Coronary artery (tissue), 2 donors: Measurements from ENCODE around the gene SLC22A23.

Experiments
- DNase-seq: peaks from one replicate; pipeline ENCODE4 v3.0.0-alpha.2; 2017; ENCODE audit warnings: low spot score
- H3K27ac ChIP-seq, 2 donors: fragments of 200-600 bp; sonication (generic); one replicate each; pipeline ENCODE4 v1.5.1; 2016 to 2019
- H3K4me3 ChIP-seq: fragments of 200-600 bp; sonication (generic); 2 replicates; pipeline ENCODE4 v1.5.1; 2016; ENCODE audit warnings: mild to moderate bottlenecking, moderate library complexity
- CTCF ChIP-seq: fragments of 200-600 bp; sonication (generic); IDR thresholded peaks from one replicate; pipeline ENCODE4 v1.5.1; 2019; ENCODE audit warnings: antibody characterized with exemption

The SLC22A23 gene

GRCh38 chr6:3451498-3451897, 5.4 kb downstream of the SLC22A23 start:
- no peak for DNase-seq
- H3K27ac ChIP-seq = no peak overlapping the region
- no peak for TF ChIP-seq CTCF
- no peak overlapping the region for H3K4me3 ChIP-seq

- no peak for TF ChIP-seq CTCF
- Histone ChIP-seq H3K27ac (no peak overlapping the region), H3K4me3 (no peak overlapping the region)
- DNase-seq = no peak
Observed at GRCh38 chr6:3450888-3451287, 6.0 kb downstream of the SLC22A23 start.

- H3K27ac ChIP-seq = no peak overlapping the region
- TF ChIP-seq CTCF = no peak
- DNase-seq = no peak
- H3K4me3 ChIP-seq = no peak overlapping the region
Observed at GRCh38 chr6:3449750-3450305, 7.0 kb downstream of the SLC22A23 start.

- H3K27ac ChIP-seq = no peak overlapping the region
Observed at GRCh38 chr6:3449321-3449720, 7.5 kb downstream of the SLC22A23 start.

GRCh38 chr6:3447005-3447404, 9.8 kb downstream of the SLC22A23 start:
- Histone ChIP-seq H3K27ac (no peak overlapping the region), H3K4me3 (no peak overlapping the region)
- DNase-seq = no peak
- TF ChIP-seq CTCF = no peak

More at GRCh38 chr6:3449321-3449720, 7.5 kb downstream of the SLC22A23 start:
- no peak overlapping the region for H3K4me3 ChIP-seq
- no peak for DNase-seq
- no peak for TF ChIP-seq CTCF

- no peak for DNase-seq
- H3K4me3 ChIP-seq = no peak overlapping the region
- no peak overlapping the region for H3K27ac ChIP-seq
- no peak for TF ChIP-seq CTCF
Observed at GRCh38 chr6:3446184-3446583, 10.7 kb downstream of the SLC22A23 start.

- Histone ChIP-seq H3K27ac (no peak overlapping the region), H3K4me3 (no peak overlapping the region)
- TF ChIP-seq CTCF = no peak
- no peak for DNase-seq
Observed at GRCh38 chr6:3444276-3445088, 12.4 kb downstream of the SLC22A23 start.
